GM23248 (cell line): ENCODE data around the gene PHKA2. TPM values are rescaled to one million over a fixed set of nuclear protein-coding genes. Genes with fewer than 3 reads are reported as not detected.

Experiments used
- DNase-seq: peaks from one replicate; pipeline ENCODE4 v3.0.0-alpha.2; 2015
- H2AFZ ChIP-seq: fragments of 200-600 bp; sonication (generic); 2 replicates; pipeline ENCODE4 v1.6.1; 2016; ENCODE audit warnings: antibody characterized with exemption
- H3F3A ChIP-seq: fragments of 200-600 bp; sonication (generic); 2 replicates; pipeline ENCODE4 v1.6.1; 2016; ENCODE audit warnings: mild to moderate bottlenecking, antibody characterized with exemption, mixed run types; ENCODE audit not compliant: insufficient read depth
- H3K27ac ChIP-seq: fragments of 200-600 bp; sonication (generic); 2 replicates; pipeline ENCODE4 v1.5.1; 2016; ENCODE audit warnings: mild to moderate bottlenecking
- H3K27me3 ChIP-seq: fragments of 200-600 bp; sonication (generic); replicated peaks from 2 replicates; pipeline ENCODE4 v1.6.1; 2016; ENCODE audit warnings: mild to moderate bottlenecking; ENCODE audit not compliant: insufficient read depth
- H3K36me3 ChIP-seq: fragments of 200-600 bp; sonication (generic); 2 replicates; pipeline ENCODE4 v1.6.1; 2016; ENCODE audit warnings: low read depth, mild to moderate bottlenecking
- H3K4me1 ChIP-seq: fragments of 200-600 bp; sonication (generic); 2 replicates; pipeline ENCODE4 v1.6.1; 2016; ENCODE audit warnings: mild to moderate bottlenecking; ENCODE audit not compliant: insufficient read depth
- H3K4me2 ChIP-seq: fragments of 200-600 bp; sonication (generic); one replicate; pipeline ENCODE4 v1.6.1; 2016; ENCODE audit warnings: mild to moderate bottlenecking; ENCODE audit not compliant: unreplicated experiment
- H3K4me3 ChIP-seq: fragments of 200-600 bp; sonication (generic); 2 replicates; pipeline ENCODE4 v1.5.1; 2016; ENCODE audit warnings: mild to moderate bottlenecking
- H3K79me2 ChIP-seq: fragments of 200-600 bp; sonication (generic); 2 replicates; pipeline ENCODE4 v1.6.1; 2016; ENCODE audit warnings: mild to moderate bottlenecking; ENCODE audit not compliant: insufficient read depth
- H3K9ac ChIP-seq: fragments of 200-600 bp; sonication (generic); 2 replicates; pipeline ENCODE4 v1.6.1; 2016; ENCODE audit warnings: mild to moderate bottlenecking
- H3K9me2 ChIP-seq: fragments of 200-600 bp; sonication (generic); 2 replicates; pipeline ENCODE4 v1.6.1; 2016; ENCODE audit warnings: mixed run types, mild to moderate bottlenecking, moderate library complexity; ENCODE audit not compliant: insufficient read depth
- H3K9me3 ChIP-seq: fragments of 200-600 bp; sonication (generic); one replicate; pipeline ENCODE4 v1.6.1; 2017; ENCODE audit warnings: low read depth
- H4K20me1 ChIP-seq: fragments of 200-600 bp; sonication (generic); 2 replicates; pipeline ENCODE4 v1.6.0; 2016; ENCODE audit not compliant: insufficient read depth
- EZH2 ChIP-seq: fragments of 200-600 bp; sonication (generic); IDR thresholded peaks from 2 replicates; pipeline ENCODE4 v1.6.1; 2018; ENCODE audit warnings: antibody characterized with exemption, mild to moderate bottlenecking; ENCODE audit not compliant: insufficient read depth, poor library complexity, severe bottlenecking
- EZH2phosphoT487 ChIP-seq: fragments of 200-600 bp; sonication (generic); IDR thresholded peaks from 2 replicates; pipeline ENCODE4 v1.6.1; 2018; ENCODE audit warnings: antibody characterized with exemption, moderate library complexity, mild to moderate bottlenecking, low read depth; ENCODE audit not compliant: insufficient read depth
- WGBS, 2 experiments: methylation state at CpG; one replicate each; pipeline ENCODE4 v1.1.6; 2015 to 2017; ENCODE audit warnings: low lambda C conversion rate in 2 of 2, low coverage in 1 of 2; ENCODE audit errors: missing lambda C conversion rate in 2 of 2; 5-methylcytosine and 5-hydroxymethylcytosine counted together
- in situ Hi-C: fragments of 300-500 bp; cut with MboI; formaldehyde crosslinking; loops from 2 replicates; pipeline ENCODE4 v1.15.0; 2020
- polyA plus RNA-seq: library from polyadenylated mRNA; unstranded; fragments of >200 nt; fragmentation: Nextera tagmentation; extraction: Ambion mirVana; gene quantifications from 2 replicates; pipeline ENCODE4 v1.2.1, GENCODE V29; 2016
- total RNA-seq: library from RNA; depleted of rRNA; stranded (reverse); fragments of >200 nt; shearing (Covaris generic); gene quantifications from 2 replicates; pipeline ENCODE4 v1.2.3, GENCODE V29; 2014

PHKA2 gene
- total and polyA plus RNA-seq, 2 experiments from 2014 or later: 6.8 to 9.9 TPM

GRCh38 chrX:18872621-18873020 lies 111.3 kb downstream of the PHKA2 start:
- Histone ChIP-seq H3K9me3 (no peaks in the 10 kb centered on the region), H3K36me3 (no peaks in the 10 kb centered on the region), H3K79me2 (no peaks in the 10 kb centered on the region), H3K9me2 (no peaks in the 10 kb centered on the region), H3K27ac (no peak overlapping the region), H4K20me1 (no peaks in the 10 kb centered on the region), H3K4me2 (peak overlapping the region; percentile 53), H3F3A (no peaks in the 10 kb centered on the region), H3K9ac (peak overlapping the region; percentile 36; the same call in 1 of the 2 replicates), H3K4me1 (peaks cover 8% of the 10 kb centered on the region), H2AFZ (no peak overlapping the region), H3K27me3 (no peaks in the 10 kb centered on the region; the same call in 1 of the 2 replicates), H3K4me3 (no peak overlapping the region)
- WGBS, 2 experiments: 90 to 97% methylated on average over 6 to 8 of the region's 8 CpGs
- TF ChIP-seq EZH2phosphoT487: no peak
- no peak for TF ChIP-seq EZH2
- no peak for DNase-seq
- in situ Hi-C loops: no loop called here

DNA sequence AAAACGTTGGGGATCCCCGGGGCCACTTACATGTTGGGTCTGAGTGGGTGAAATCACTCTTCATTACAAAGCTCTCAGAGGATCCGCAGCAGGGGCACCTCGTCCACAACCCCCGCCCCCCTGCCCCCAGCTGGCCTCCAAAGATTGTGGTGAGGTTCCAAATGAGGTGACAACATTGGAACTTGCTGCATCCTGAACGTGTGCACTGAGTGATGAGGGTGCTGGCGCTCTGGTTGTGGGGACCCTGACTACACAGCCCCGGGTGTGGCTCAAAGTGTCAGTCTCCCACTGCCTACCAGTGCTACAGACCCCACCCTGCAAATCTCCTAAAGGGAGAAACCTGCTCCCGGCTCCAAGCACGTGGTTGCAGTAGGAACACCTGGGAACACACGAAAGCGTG lies 111.9 kb downstream of the PHKA2 start:
- 46 to 65% methylated on average over 6 to 8 of the region's 12 CpGs for WGBS, 2 experiments
- Histone ChIP-seq H3K4me3 (no peak overlapping the region), H3K27ac (no peak overlapping the region)

GRCh38 chrX:18871161-18871890 lies 112.6 kb downstream of the PHKA2 start:
- Histone ChIP-seq H3K79me2 (no peaks in the 10 kb centered on the region), H3K27me3 (no peaks in the 10 kb centered on the region; the same call in 1 of the 2 replicates), H3K27ac (no peak overlapping the region), H3K4me3 (no peak overlapping the region), H3K9me2 (no peaks in the 10 kb centered on the region), H3K4me2 (no peak overlapping the region), H3K36me3 (no peaks in the 10 kb centered on the region), H4K20me1 (no peaks in the 10 kb centered on the region), H3F3A (no peaks in the 10 kb centered on the region), H3K4me1 (peaks cover 8% of the 10 kb centered on the region), H3K9ac (no peak overlapping the region), H2AFZ (no peak overlapping the region), H3K9me3 (no peaks in the 10 kb centered on the region)
- DNase-seq: no peak
- no peak for TF ChIP-seq EZH2
- TF ChIP-seq EZH2phosphoT487: no peak
- in situ Hi-C loops: no loop called here
- 69 to 82% methylated on average over 10 of the region's 10 CpGs for whole genome bisulfite sequencing, 2 experiments

More for the DNA sequence above, 111.9 kb downstream of the PHKA2 start:
- Histone ChIP-seq H3K79me2 (no peaks in the 10 kb centered on the region), H2AFZ (no peak overlapping the region), H3K36me3 (no peaks in the 10 kb centered on the region), H3K9ac (no peak overlapping the region), H3K27me3 (no peaks in the 10 kb centered on the region; the same call in 1 of the 2 replicates), H3K4me1 (peaks cover 8% of the 10 kb centered on the region), H3K9me3 (no peaks in the 10 kb centered on the region), H3K4me2 (no peak overlapping the region), H3F3A (no peaks in the 10 kb centered on the region), H3K9me2 (no peaks in the 10 kb centered on the region), H4K20me1 (no peaks in the 10 kb centered on the region)
- in situ Hi-C loops: no loop called here
- DNase-seq: no peak
- TF ChIP-seq EZH2 (no peak), EZH2phosphoT487 (no peak)

DNA sequence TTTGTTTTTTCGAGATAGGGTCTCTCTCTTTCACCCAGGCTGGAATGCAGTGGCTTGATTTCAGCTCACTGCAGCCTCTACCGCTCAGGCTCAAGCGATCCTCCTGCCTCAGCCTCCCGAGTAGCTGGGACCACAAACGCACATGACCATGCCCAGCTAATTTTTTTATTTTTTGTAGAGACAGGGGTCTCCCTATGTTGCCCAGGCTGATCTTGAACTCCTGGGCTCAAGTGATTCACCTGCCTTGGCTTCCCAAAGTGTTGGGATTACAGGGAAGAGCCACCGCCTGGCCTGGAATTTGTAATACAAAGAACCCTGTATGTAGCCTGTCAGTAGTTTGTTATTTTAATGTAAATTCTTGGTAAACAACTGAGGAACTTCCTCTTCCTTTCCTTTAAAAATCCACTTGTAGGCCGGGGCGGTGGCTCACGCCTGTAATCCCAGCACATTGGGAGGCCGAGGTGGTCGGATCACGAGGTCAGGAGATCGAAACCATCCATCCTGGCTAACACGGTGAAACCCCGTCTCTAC lies 119.5 kb downstream of the PHKA2 start:
- in situ Hi-C loops: no loop called here
- Histone ChIP-seq H3K79me2 (no peaks in the 10 kb centered on the region), H3K27ac (no peak overlapping the region), H3K4me2 (no peak overlapping the region), H3K36me3 (no peaks in the 10 kb centered on the region), H3K4me1 (no peaks in the 10 kb centered on the region), H3F3A (no peaks in the 10 kb centered on the region), H3K9me2 (no peaks in the 10 kb centered on the region), H3K27me3 (no peaks in the 10 kb centered on the region), H3K4me3 (no peak overlapping the region), H3K9ac (no peak overlapping the region), H2AFZ (no peak overlapping the region), H3K9me3 (no peaks in the 10 kb centered on the region), H4K20me1 (no peaks in the 10 kb centered on the region)
- TF ChIP-seq EZH2phosphoT487 (no peak), EZH2 (no peak)
- 77 to 79% methylated on average over 10 to 15 of the region's 15 CpGs for WGBS, 2 experiments
- no peak for DNase-seq
